H9 (cell line): ENCODE results near the gene NCDN. TPM values are rescaled to one million over a fixed set of nuclear protein-coding genes. Genes with fewer than 3 reads are reported as not detected.

Experiments used
- DNase-seq: peaks from one replicate; pipeline ENCODE4 v3.0.0-alpha.2; 2017
- H2AFZ ChIP-seq: one replicate; pipeline ENCODE4 v1.6.1; 2013; ENCODE audit warnings: mild to moderate bottlenecking, low read length, control low read depth, moderate library complexity
- H2AK5ac ChIP-seq: 2 replicates; pipeline ENCODE4 v1.6.1; 2013; ENCODE audit warnings: low read length, control low read depth, mixed read lengths; ENCODE audit not compliant: insufficient read length
- H2BK120ac ChIP-seq: one replicate; pipeline ENCODE4 v1.6.1; 2013; ENCODE audit warnings: low read depth, mild to moderate bottlenecking, low read length, control low read depth, inconsistent platforms; ENCODE audit not compliant: poor library complexity, severe bottlenecking
- H2BK12ac ChIP-seq: 2 replicates; pipeline ENCODE4 v1.6.1; 2013; ENCODE audit warnings: low read length, control low read depth, mixed read lengths, low read depth; ENCODE audit not compliant: insufficient read length
- H2BK15ac ChIP-seq: 2 replicates; pipeline ENCODE4 v1.6.1; 2013; ENCODE audit warnings: low read depth, low read length, control low read depth
- H2BK20ac ChIP-seq: one replicate; pipeline ENCODE4 v1.6.1; 2013; ENCODE audit warnings: low read depth, mild to moderate bottlenecking, low read length, control low read depth, inconsistent platforms; ENCODE audit not compliant: poor library complexity, severe bottlenecking
- H2BK5ac ChIP-seq: 2 replicates; pipeline ENCODE4 v1.6.1; 2013; ENCODE audit warnings: low read length, control low read depth, mixed read lengths; ENCODE audit not compliant: insufficient read length
- H3K14ac ChIP-seq: 2 replicates; pipeline ENCODE4 v1.6.1; 2013; ENCODE audit warnings: low read length, control low read depth; ENCODE audit not compliant: insufficient read depth
- H3K18ac ChIP-seq: 2 replicates; pipeline ENCODE4 v1.6.1; 2013; ENCODE audit warnings: low read depth, mild to moderate bottlenecking, mixed read lengths, low read length, control low read depth; ENCODE audit not compliant: insufficient read length
- H3K23ac ChIP-seq: 2 replicates; pipeline ENCODE4 v1.6.1; 2013; ENCODE audit warnings: low read length, control low read depth, mixed read lengths, low read depth; ENCODE audit not compliant: insufficient read length
- H3K23me2 ChIP-seq: 2 replicates; pipeline ENCODE4 v1.6.1; 2013; ENCODE audit warnings: low read depth, mild to moderate bottlenecking, mixed read lengths, low read length, control low read depth; ENCODE audit not compliant: insufficient read length, poor library complexity, severe bottlenecking
- H3K27ac ChIP-seq: 2 replicates; pipeline ENCODE4 v1.5.1; 2013; ENCODE audit warnings: low read length, control low read depth, mixed read lengths, low read depth; ENCODE audit not compliant: insufficient read length
- H3K27me3 ChIP-seq: 2 replicates; pipeline ENCODE4 v1.6.1; 2013; ENCODE audit warnings: low read length, control low read depth, inconsistent platforms; ENCODE audit not compliant: insufficient read depth
- H3K4ac ChIP-seq: 2 replicates; pipeline ENCODE4 v1.6.1; 2013; ENCODE audit warnings: low read depth, mild to moderate bottlenecking, control low read depth, inconsistent platforms, low read length, moderate library complexity
- H3K4me1 ChIP-seq: 2 replicates; pipeline ENCODE4 v1.6.1; 2013; ENCODE audit warnings: low read length, control low read depth, inconsistent platforms; ENCODE audit not compliant: insufficient read depth
- H3K4me2 ChIP-seq: 2 replicates; pipeline ENCODE4 v1.6.1; 2013; ENCODE audit warnings: low read length, control low read depth, mixed read lengths; ENCODE audit not compliant: insufficient read length, insufficient read depth
- H3K56ac ChIP-seq: 2 replicates; pipeline ENCODE4 v1.6.1; 2013; ENCODE audit warnings: low read depth, mild to moderate bottlenecking, mixed read lengths, low read length, control low read depth; ENCODE audit not compliant: insufficient read length
- H3K79me1 ChIP-seq: 2 replicates; pipeline ENCODE4 v1.6.1; 2013; ENCODE audit warnings: low read depth, mild to moderate bottlenecking, moderate library complexity, low read length, control low read depth, inconsistent platforms; ENCODE audit not compliant: insufficient read depth, poor library complexity, severe bottlenecking
- H3K79me2 ChIP-seq: 2 replicates; pipeline ENCODE4 v1.6.1; 2013; ENCODE audit warnings: low read length, control low read depth, inconsistent platforms; ENCODE audit not compliant: insufficient read depth
- H3K9ac ChIP-seq: 2 replicates; pipeline ENCODE4 v1.6.1; 2013; ENCODE audit warnings: low read length, control low read depth, mixed read lengths; ENCODE audit not compliant: insufficient read length; ENCODE audit errors: extremely low read depth
- H3K9me3 ChIP-seq: one replicate; pipeline ENCODE4 v1.6.1; 2013; ENCODE audit warnings: low read depth, low read length, inconsistent platforms; ENCODE audit not compliant: control insufficient read depth
- H3T11ph ChIP-seq: one replicate; pipeline ENCODE4 v1.6.1; 2013; ENCODE audit warnings: mild to moderate bottlenecking, low read length, control low read depth, inconsistent platforms
- H4K20me1 ChIP-seq: one replicate; pipeline ENCODE4 v1.6.1; 2013; ENCODE audit not compliant: control insufficient read depth, insufficient read length, insufficient read depth
- H4K5ac ChIP-seq: 2 replicates; pipeline ENCODE4 v1.6.1; 2013; ENCODE audit warnings: low read depth, mild to moderate bottlenecking, mixed read lengths, low read length, control low read depth; ENCODE audit not compliant: insufficient read length
- H4K8ac ChIP-seq: replicated peaks from 2 replicates; pipeline ENCODE4 v1.6.1; 2013; ENCODE audit warnings: low read length, control low read depth, mixed read lengths, low read depth; ENCODE audit not compliant: insufficient read length
- H4K91ac ChIP-seq: 2 replicates; pipeline ENCODE4 v1.6.1; 2013; ENCODE audit warnings: low read depth, mild to moderate bottlenecking, moderate library complexity, mixed read lengths, low read length, control low read depth; ENCODE audit not compliant: insufficient read length
- H3K27ac Mint-ChIP-seq, 3 experiments: 2 replicates in 2 of 3; 3 replicates in 1 of 3; pipeline ENCODE4 v1.8.0; 2020 to 2021; ENCODE audit warnings: mixed read lengths in 3 of 3, mild to moderate bottlenecking in 1 of 3, moderate library complexity in 1 of 3
- H3K27me3 Mint-ChIP-seq: 2 replicates; pipeline ENCODE4 v1.8.0; 2021; ENCODE audit warnings: low read depth, mild to moderate bottlenecking, moderate library complexity, mixed read lengths
- H3K36me3 Mint-ChIP-seq, 3 experiments: 2 replicates in 2 of 3; 3 replicates in 1 of 3; pipeline ENCODE4 v1.8.0; 2020 to 2021; ENCODE audit warnings: low read depth in 3 of 3, mixed read lengths in 3 of 3; ENCODE audit not compliant: insufficient read depth in 1 of 3
- H3K4me1 Mint-ChIP-seq, 2 experiments: 2 replicates each; pipeline ENCODE4 v1.8.0; 2020; ENCODE audit warnings: mixed read lengths in 2 of 2
- H3K4me3 Mint-ChIP-seq, 2 experiments: 2 replicates in 1 of 2; 3 replicates in 1 of 2; pipeline ENCODE4 v1.8.0; 2020 to 2021; ENCODE audit warnings: mild to moderate bottlenecking in 2 of 2, mixed read lengths in 2 of 2, moderate library complexity in 1 of 2
- H3K9me3 Mint-ChIP-seq, 2 experiments: 2 replicates in 1 of 2; 3 replicates in 1 of 2; pipeline ENCODE4 v1.8.0; 2020; ENCODE audit warnings: mild to moderate bottlenecking in 2 of 2, mixed read lengths in 2 of 2, moderate library complexity in 1 of 2
- WGBS: extraction: QIAGEN DNeasy Blood & Tissue Kit; methylation state at CpG from one replicate; pipeline ENCODE4 v1.1.7; 2013; ENCODE audit warnings: missing lambda C conversion rate, low lambda C conversion rate, mixed read lengths; ENCODE audit not compliant: insufficient read length; ENCODE audit errors: extremely low coverage; 5-methylcytosine and 5-hydroxymethylcytosine counted together
- total RNA-seq: library from RNA; stranded (reverse); gene quantifications from 2 replicates; pipeline ENCODE4 v1.2.1, GENCODE V29; 2021
- TF ChIP-seq, protein P1 (sequence below): fragments of 200-600 bp; sonication (generic); conservative IDR thresholded peaks from 3 replicates; pipeline ENCODE4 v1.8.0; 2021; ENCODE audit warnings: antibody characterized with exemption, mild to moderate bottlenecking

Gene NCDN
- total RNA-seq, 1 experiment from 2014 or later, result 44.2 TPM

DNA sequence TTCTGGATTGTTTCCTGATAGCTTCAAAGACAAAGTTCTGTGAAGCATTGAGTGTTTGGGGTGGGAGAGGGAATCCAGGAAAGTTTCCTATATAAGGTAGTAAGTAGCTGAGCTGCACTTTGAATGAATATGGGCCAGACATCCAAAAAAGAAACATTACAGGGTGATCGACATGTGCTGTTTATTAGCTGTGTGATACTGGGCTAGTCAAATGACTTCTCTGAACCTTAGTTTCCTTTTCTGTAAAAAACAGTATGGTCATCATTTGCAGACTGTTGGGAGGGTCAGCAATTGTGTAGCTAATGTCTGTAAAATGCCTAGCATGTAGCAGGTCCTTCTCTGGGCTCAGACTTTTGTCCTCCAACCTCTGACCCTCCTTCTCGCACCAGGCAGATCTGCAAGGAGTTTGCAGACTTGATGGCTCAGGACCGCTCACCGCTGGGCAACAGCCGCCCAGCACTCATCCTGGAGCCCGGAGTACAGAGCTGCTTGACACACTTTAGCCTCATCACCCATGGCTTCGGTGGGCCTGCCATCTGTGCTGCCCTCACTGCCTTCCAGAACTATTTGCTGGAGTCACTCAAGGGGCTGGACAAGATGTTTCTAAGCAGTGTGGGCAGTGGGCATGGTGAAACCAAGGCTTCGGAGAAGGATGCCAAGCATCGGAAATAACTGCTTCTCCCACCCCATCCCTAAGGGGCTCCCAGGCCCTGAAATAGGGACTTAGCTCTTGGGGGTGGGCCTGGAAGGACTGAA, 36.6 kb downstream of the NCDN start:
- H3K79me2 ChIP-seq, result no peaks in the 10 kb centered on the region
- H3K9ac ChIP-seq, result no peak overlapping the region
- H2BK12ac ChIP-seq, result no peak overlapping the region
- H3K18ac ChIP-seq, result no peak overlapping the region
- no peak overlapping the region for H3K4me2 ChIP-seq
- H3K56ac ChIP-seq, result no peak overlapping the region
- no peak overlapping the region for H2AK5ac ChIP-seq
- no peak overlapping the region for H3K27ac ChIP-seq
- no peak overlapping the region for H4K8ac ChIP-seq
- H3K4me1 ChIP-seq, result no peaks in the 10 kb centered on the region
- no peak for DNase-seq
- no peak overlapping the region for H3T11ph ChIP-seq
- Mint-ChIP-seq H3K4me3 (no peak overlapping the region), H3K27me3 (peaks cover 2% of the 10 kb centered on the region; the same call in 1 of the 2 replicates), H3K9me3 (no peaks in the 10 kb centered on the region; a peak in 1 of 5 replicates), H3K4me1 (no peaks in the 10 kb centered on the region), H3K36me3 (peaks cover 0 to 3% (median 0%) of the 10 kb centered on the region in 3 experiments; a peak in 2 of 7 replicates), H3K27ac (no peak overlapping the region)
- H2BK120ac ChIP-seq, result no peak overlapping the region
- H3K9me3 ChIP-seq, result no peaks in the 10 kb centered on the region
- no peak overlapping the region for H3K4ac ChIP-seq
- WGBS, result no CpG with 5 or more reads among the region's 9 CpGs
- TF ChIP-seq, protein P1, sequence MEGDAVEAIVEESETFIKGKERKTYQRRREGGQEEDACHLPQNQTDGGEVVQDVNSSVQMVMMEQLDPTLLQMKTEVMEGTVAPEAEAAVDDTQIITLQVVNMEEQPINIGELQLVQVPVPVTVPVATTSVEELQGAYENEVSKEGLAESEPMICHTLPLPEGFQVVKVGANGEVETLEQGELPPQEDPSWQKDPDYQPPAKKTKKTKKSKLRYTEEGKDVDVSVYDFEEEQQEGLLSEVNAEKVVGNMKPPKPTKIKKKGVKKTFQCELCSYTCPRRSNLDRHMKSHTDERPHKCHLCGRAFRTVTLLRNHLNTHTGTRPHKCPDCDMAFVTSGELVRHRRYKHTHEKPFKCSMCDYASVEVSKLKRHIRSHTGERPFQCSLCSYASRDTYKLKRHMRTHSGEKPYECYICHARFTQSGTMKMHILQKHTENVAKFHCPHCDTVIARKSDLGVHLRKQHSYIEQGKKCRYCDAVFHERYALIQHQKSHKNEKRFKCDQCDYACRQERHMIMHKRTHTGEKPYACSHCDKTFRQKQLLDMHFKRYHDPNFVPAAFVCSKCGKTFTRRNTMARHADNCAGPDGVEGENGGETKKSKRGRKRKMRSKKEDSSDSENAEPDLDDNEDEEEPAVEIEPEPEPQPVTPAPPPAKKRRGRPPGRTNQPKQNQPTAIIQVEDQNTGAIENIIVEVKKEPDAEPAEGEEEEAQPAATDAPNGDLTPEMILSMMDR, result no peak
- no peaks in the 10 kb centered on the region for H3K27me3 ChIP-seq
- H2AFZ ChIP-seq, result no peak overlapping the region
- H2BK15ac ChIP-seq, result no peak overlapping the region
- peaks cover 2% of the 10 kb centered on the region for H4K20me1 ChIP-seq
- no peak overlapping the region for H2BK20ac ChIP-seq
- H4K5ac ChIP-seq, result no peak overlapping the region
- H2BK5ac ChIP-seq, result no peak overlapping the region
- no peaks in the 10 kb centered on the region for H3K79me1 ChIP-seq
- H3K23me2 ChIP-seq, result no peaks in the 10 kb centered on the region
- H3K23ac ChIP-seq, result no peak overlapping the region
- no peak overlapping the region for H3K14ac ChIP-seq
- no peak overlapping the region for H4K91ac ChIP-seq
